ENCODE measurements around the gene IL17RB. TPM values are rescaled to one million over a fixed set of nuclear protein-coding genes. Genes with fewer than 3 reads are reported as not detected.

IL17RB gene
- polyA plus RNA-seq, 1 experiment, result 0.36 TPM

GRCh38 chr3:53859178-53859577 lies 12.8 kb downstream of the IL17RB start:
- ChIA-PET POLR2A (no interaction called here), CTCF (no interaction called here)
- no peak for DNase-seq (ENCODE audit: low read depth)
- Histone ChIP-seq H3K36me3 (ENCODE audit: control insufficient read depth, insufficient read depth, low read length) (peaks cover 3% of the 10 kb centered on the region; the same call in 1 of the 2 replicates), H3K27me3 (ENCODE audit: control insufficient read depth, insufficient read depth, low read length) (no peaks in the 10 kb centered on the region), H3K4me3 (ENCODE audit: low read depth, low read length) (no peak overlapping the region)
- TF ChIP-seq, protein P1, sequence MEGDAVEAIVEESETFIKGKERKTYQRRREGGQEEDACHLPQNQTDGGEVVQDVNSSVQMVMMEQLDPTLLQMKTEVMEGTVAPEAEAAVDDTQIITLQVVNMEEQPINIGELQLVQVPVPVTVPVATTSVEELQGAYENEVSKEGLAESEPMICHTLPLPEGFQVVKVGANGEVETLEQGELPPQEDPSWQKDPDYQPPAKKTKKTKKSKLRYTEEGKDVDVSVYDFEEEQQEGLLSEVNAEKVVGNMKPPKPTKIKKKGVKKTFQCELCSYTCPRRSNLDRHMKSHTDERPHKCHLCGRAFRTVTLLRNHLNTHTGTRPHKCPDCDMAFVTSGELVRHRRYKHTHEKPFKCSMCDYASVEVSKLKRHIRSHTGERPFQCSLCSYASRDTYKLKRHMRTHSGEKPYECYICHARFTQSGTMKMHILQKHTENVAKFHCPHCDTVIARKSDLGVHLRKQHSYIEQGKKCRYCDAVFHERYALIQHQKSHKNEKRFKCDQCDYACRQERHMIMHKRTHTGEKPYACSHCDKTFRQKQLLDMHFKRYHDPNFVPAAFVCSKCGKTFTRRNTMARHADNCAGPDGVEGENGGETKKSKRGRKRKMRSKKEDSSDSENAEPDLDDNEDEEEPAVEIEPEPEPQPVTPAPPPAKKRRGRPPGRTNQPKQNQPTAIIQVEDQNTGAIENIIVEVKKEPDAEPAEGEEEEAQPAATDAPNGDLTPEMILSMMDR (IDR thresholded peaks at IDR 0.05; ENCODE audit: insufficient read depth, low read depth, low read length), result no peak

DNA sequence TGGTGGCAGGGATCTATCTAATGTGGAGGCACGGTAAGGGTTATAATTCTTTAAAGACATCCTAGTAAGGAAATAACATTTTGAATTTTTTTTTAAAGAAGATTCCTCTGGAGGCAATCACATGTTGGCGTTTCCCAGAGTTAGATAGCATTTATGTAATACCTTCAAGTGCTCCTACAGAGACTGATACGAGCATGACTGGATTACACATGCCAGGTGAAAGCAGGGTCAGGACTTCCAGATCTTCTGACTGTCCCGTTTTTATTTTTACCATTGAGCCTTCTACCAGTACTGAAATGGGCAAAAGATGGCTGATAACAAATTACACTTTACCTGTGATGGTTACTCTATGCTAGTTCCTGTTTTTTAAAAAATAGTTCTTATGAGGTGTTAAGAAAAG lies 13.8 kb downstream of the IL17RB start:
- POLR2A ChIA-PET, result no interaction called here

GRCh38 chr3:53862241-53862640 lies 15.9 kb downstream of the IL17RB start:
- ChIA-PET POLR2A (no interaction called here), CTCF (no interaction called here)
- DNase-seq (ENCODE audit: low read depth), result no peak
- H3K4me3 ChIP-seq (ENCODE audit: low read depth, low read length), result no peak overlapping the region
- TF ChIP-seq, protein P1 (IDR thresholded peaks at IDR 0.05; ENCODE audit: insufficient read depth, low read depth, low read length), result no peak
- H3K27me3 ChIP-seq (ENCODE audit: control insufficient read depth, insufficient read depth, low read length), result no peaks in the 10 kb centered on the region
- peaks cover 4% of the 10 kb centered on the region for H3K36me3 ChIP-seq (ENCODE audit: control insufficient read depth, insufficient read depth, low read length)

More for the DNA sequence above, 13.8 kb downstream of the IL17RB start:
- no peak for DNase-seq (ENCODE audit: low read depth)
- no peaks in the 10 kb centered on the region for H3K27me3 ChIP-seq (ENCODE audit: control insufficient read depth, insufficient read depth, low read length)
- peaks cover 4% of the 10 kb centered on the region for H3K36me3 ChIP-seq (ENCODE audit: control insufficient read depth, insufficient read depth, low read length)
- TF ChIP-seq, protein P1 (IDR thresholded peaks at IDR 0.05; ENCODE audit: insufficient read depth, low read depth, low read length), result no peak
- CTCF ChIA-PET, result no interaction called here
- no peak overlapping the region for H3K4me3 ChIP-seq (ENCODE audit: low read depth, low read length)

- H3K27me3 ChIP-seq (ENCODE audit: control insufficient read depth, insufficient read depth, low read length), result no peaks in the 10 kb centered on the region
- H3K36me3 ChIP-seq (ENCODE audit: control insufficient read depth, insufficient read depth, low read length), result peaks cover 4% of the 10 kb centered on the region
- no peak overlapping the region for H3K4me3 ChIP-seq (ENCODE audit: low read depth, low read length)
- TF ChIP-seq, protein P1 (IDR thresholded peaks at IDR 0.05; ENCODE audit: insufficient read depth, low read depth, low read length), result no peak
- ChIA-PET POLR2A (no interaction called here), CTCF (no interaction called here)
- no peak for DNase-seq (ENCODE audit: low read depth)
These were observed 16.8 kb downstream of the IL17RB start for GRCh38 chr3:53863145-53863544.

DNA sequence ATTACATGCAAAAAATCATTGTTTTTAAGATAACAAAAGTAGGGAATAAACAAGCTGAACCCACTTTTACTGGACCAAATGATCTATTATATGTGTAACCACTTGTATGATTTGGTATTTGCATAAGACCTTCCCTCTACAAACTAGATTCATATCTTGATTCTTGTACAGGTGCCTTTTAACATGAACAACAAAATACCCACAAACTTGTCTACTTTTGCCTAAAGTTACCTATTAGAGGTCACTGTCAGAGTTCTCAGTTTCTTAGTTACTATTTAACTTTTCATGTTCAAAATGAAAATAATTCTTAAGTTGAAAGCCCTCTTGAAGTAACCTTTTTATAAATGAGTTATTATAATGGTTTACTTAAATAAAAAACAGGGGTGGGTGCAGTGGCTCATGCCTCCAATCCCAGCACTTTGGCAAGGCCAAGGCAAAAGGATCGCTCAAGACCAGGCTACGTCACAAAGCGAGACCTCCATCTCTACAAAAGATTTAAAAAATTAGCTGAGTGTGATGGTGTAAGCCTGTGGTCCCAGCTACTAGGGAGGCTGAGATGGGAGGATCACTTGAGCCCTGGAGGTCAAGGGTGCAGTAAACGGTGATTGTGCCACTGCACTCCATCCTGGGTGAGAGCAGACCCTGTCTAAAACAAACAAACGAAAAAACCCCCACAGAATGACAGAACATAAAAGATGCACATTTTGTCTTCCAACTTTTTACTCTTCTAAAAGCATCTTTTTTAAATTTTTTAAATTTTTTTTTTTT lies 19.5 kb downstream of the IL17RB start:
- ChIA-PET POLR2A (no interaction called here), CTCF (interaction anchor here (0.6 to 1.9 kb wide), 2 partner anchors 19 to 1045 kb away, joined by 3 to 6 read pairs; no protein-coding TSS in a partner anchor)
- Histone ChIP-seq H3K4me3 (ENCODE audit: low read depth, low read length) (no peak overlapping the region), H3K27me3 (ENCODE audit: control insufficient read depth, insufficient read depth, low read length) (no peaks in the 10 kb centered on the region), H3K36me3 (ENCODE audit: control insufficient read depth, insufficient read depth, low read length) (peaks cover 16% of the 10 kb centered on the region)
- TF ChIP-seq, protein P1 (IDR thresholded peaks at IDR 0.05; ENCODE audit: insufficient read depth, low read depth, low read length), result no peak
- DNase-seq (ENCODE audit: low read depth), result no peak

Data from BJ (cell line).